ENCODE measurements around the gene TMA7B.

GRCh38 chr22:39997939-39998726, 37.9 kb downstream of the TMA7B start:
- no peak for TF ChIP-seq POLR2A (IDR thresholded peaks at IDR 0.05)
- TF ChIP-seq CTCF (IDR thresholded peaks at IDR 0.05), result no peak

All from esophagus squamous epithelium (tissue), 4 donors.